Choroid plexus epithelial cell (primary cell): ENCODE data around the gene GPR119.
"Not testable (repeated sequence)": the region's sequence is repeated elsewhere in the genome, so short reads cannot be mapped to it uniquely, and the experiment has no call there.

Source experiments
- DNase-seq: peaks from one replicate; pipeline ENCODE4 v3.0.0-alpha.2; 2010; ENCODE audit warnings: low read depth
- H3K4me3 ChIP-seq: 2 replicates; pipeline ENCODE4 v1.5.1; 2011; ENCODE audit warnings: low read depth, mild to moderate bottlenecking, control low read depth, low read length, moderate library complexity
- CTCF ChIP-seq: conservative IDR thresholded peaks from 2 replicates; pipeline ENCODE4 v1.5.1; 2011; ENCODE audit warnings: low read depth, mild to moderate bottlenecking, control low read depth, inconsistent platforms, low read length, moderate library complexity

Gene GPR119

DNA sequence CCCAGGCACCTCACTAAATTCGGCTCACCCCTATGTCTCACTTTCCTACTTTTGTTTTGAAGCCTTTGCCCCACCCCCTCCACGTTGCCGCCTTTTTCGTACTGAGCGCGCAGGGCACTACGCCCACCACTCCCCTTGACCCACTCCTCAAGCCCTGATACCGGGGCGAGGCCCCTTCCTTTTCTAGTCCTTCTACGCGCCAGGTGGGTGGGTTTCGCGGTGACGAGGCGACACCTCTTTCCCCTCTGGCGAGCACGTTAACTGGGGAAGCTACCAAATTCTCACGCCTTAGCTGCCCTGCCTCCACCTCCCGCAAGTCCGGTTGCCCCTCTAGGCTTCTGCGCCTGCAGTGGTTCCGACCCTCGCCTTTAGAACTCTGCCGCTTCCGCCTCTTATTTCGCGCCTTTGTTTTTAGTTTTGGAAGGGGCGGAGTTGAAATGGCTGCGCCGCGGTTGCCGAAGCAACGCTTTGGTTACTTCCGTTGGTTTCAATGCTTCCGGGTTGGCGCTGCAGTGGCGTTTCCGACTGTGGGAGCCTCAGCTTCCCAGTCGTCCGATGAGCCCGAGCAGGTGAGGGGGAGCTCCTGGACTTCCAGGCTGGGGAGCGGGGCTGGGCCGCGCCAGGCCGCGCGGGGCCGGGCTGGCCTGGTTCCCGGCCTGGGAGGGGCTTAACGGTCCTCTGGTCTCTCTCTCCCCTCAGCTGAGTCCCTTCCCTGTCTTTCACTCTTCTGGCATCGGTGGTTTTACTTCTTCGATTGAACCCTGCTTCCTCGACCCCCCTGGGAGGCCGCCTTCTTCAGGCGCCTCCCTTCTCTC lies 45.9 kb downstream of the GPR119 start, which contains the start of gene SLC25A14:
TSS of gene SLC25A14 (plus strand) at position 512 of the 815 bp plus-strand sequence. CDS start 360 bp downstream, outside the sequence.
- peak within 1 kb of the TSS; percentile 74 for H3K4me3 ChIP-seq
- peak; percentile 72 for DNase-seq
- TF ChIP-seq CTCF: no peak

GRCh38 chrX:130338869-130339268 lies 46.6 kb downstream of the GPR119 start:
- H3K4me3 ChIP-seq: not testable (repeated sequence)

DNA sequence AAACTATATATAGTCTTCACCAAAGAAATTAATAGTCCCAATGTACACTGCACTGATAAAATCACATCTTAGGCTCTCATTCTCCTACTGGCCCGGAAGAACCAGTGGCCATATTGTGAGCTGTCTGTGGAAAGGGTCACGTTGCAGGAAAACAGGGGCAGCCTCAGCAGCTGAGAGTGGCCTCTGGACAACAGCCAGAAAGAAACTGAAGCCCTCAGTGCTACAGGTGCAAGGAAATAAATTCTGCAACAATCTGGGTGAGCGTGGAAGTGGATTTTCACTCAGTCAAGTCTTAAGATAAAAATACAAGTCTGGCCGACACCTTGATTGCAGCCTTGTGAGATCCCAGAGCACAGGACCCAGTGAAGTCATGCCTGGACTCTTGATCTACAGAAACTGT lies 48.9 kb downstream of the GPR119 start:
- no peak for TF ChIP-seq CTCF
- no peak for DNase-seq

More at GRCh38 chrX:130338869-130339268, 46.6 kb downstream of the GPR119 start:
- not testable (repeated sequence) for DNase-seq

More for the DNA sequence above, 48.9 kb downstream of the GPR119 start:
- no peak overlapping the region for H3K4me3 ChIP-seq
